ENCODE results near the gene IGDCC3. TPM values are rescaled to one million over a fixed set of nuclear protein-coding genes. Genes with fewer than 3 reads are reported as not detected.

Gene IGDCC3
- total RNA-seq, 1 experiment from 2014 or later = not detected

GRCh38 chr15:65300924-65301441 lies 76.8 kb downstream of the IGDCC3 start:
- Mint-ChIP-seq H3K27me3 (ENCODE audit: unreplicated experiment) (no peaks in the 10 kb centered on the region), H3K4me1 (ENCODE audit: low read depth, unreplicated experiment) (peaks cover 17% of the 10 kb centered on the region), H3K4me3 (ENCODE audit: low read depth, unreplicated experiment) (no peak overlapping the region), H3K27ac (ENCODE audit: unreplicated experiment) (no peak overlapping the region), H3K9me3 (ENCODE audit: low read depth, unreplicated experiment) (no peaks in the 10 kb centered on the region), H3K36me3 (ENCODE audit: insufficient read depth, unreplicated experiment) (peaks cover 40% of the 10 kb centered on the region)
- CTCF ChIA-PET = no interaction called here
- BruUV-seq (replicated peaks) = no TSS peak
- intact Hi-C loops (cut with micrococcal nuclease; ENCODE audit: unreplicated experiment) = no loop called here
- DNase-seq = no peak
- TF ChIP-seq CTCF (IDR thresholded peaks at IDR 0.05; ENCODE audit: unreplicated experiment) = no peak

DNA sequence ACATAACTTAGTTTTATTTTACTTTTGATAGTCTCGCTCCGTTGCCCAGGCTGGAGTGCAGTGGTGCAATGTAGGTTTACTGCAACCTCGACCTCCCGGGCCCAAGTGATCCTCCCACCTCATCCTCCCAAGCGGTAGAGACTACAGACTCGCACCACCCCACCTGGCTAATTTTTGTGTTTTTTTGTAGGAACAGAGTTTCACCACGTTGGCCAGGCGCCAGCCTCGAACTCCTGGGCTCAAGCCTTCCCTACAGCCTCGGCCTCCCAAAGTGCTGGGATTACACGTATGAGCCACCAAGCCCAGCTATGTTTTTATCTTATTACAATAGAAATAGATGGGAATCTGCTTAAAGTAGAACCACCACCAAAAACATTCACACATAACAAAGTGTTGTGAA lies 79.1 kb downstream of the IGDCC3 start:
- CTCF ChIA-PET = interaction anchor here (0.6 to 1.4 kb wide), 3 partner anchors 12 to 265 kb away, joined by 3 to 4 read pairs (median 3); partner anchors contain the start of gene PARP16
- intact Hi-C loops (cut with micrococcal nuclease; ENCODE audit: unreplicated experiment) = loop anchor here (10.0 kb wide), 1 partner anchor 264 kb away; no protein-coding TSS in a partner anchor
- DNase-seq = no peak
- no peaks in the 10 kb centered on the region for H3K9me3 Mint-ChIP-seq (ENCODE audit: low read depth, unreplicated experiment)
- H3K27ac Mint-ChIP-seq (ENCODE audit: unreplicated experiment) = no peak overlapping the region
- no peaks in the 10 kb centered on the region for H3K27me3 Mint-ChIP-seq (ENCODE audit: unreplicated experiment)
- H3K4me3 Mint-ChIP-seq (ENCODE audit: low read depth, unreplicated experiment) = no peak overlapping the region
- peaks cover 11% of the 10 kb centered on the region for H3K4me1 Mint-ChIP-seq (ENCODE audit: low read depth, unreplicated experiment)
- H3K36me3 Mint-ChIP-seq (ENCODE audit: insufficient read depth, unreplicated experiment) = peaks cover 28% of the 10 kb centered on the region
- no peak for TF ChIP-seq CTCF (IDR thresholded peaks at IDR 0.05; ENCODE audit: unreplicated experiment)
- BruUV-seq (replicated peaks) = no TSS peak

DNA sequence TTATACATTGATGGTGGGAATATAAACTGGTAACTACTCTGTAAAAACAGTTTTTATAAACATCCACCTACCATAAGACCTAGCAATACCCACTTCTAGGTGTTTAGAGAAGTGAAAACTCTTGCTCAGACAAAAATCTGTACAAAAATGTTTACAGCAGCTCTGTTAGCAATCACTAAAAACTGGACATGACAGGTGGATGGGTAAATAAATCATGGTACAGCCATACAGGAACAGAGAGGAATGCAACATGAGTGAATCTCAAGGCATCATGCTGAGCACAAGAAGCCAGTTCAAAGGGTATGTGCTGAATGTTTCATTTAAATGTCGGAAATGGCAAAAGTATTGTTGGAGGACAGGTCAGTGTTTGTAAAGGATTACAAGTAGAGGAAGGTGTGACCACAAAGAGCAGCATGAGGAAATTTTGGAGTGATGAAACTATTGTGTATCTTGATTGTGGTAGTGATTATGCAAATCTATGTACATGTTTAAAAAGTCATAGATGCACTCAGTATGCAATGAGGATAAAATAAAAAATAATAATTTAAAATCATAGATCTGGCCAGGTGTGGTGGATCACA lies 84.8 kb downstream of the IGDCC3 start:
- Mint-ChIP-seq H3K36me3 (ENCODE audit: insufficient read depth, unreplicated experiment) (peaks cover 21% of the 10 kb centered on the region), H3K4me1 (ENCODE audit: low read depth, unreplicated experiment) (peaks cover 7% of the 10 kb centered on the region), H3K27me3 (ENCODE audit: unreplicated experiment) (no peaks in the 10 kb centered on the region), H3K4me3 (ENCODE audit: low read depth, unreplicated experiment) (no peak overlapping the region), H3K27ac (ENCODE audit: unreplicated experiment) (no peak overlapping the region), H3K9me3 (ENCODE audit: low read depth, unreplicated experiment) (no peaks in the 10 kb centered on the region)
- BruUV-seq (replicated peaks) = no TSS peak
- no peak for DNase-seq
- CTCF ChIA-PET = interaction anchor here (0.6 kb wide), 1 partner anchor 1032 kb away, joined by 3 read pairs; no protein-coding TSS in a partner anchor
- intact Hi-C loops (cut with micrococcal nuclease; ENCODE audit: unreplicated experiment) = loop anchor here (10.0 kb wide), 1 partner anchor 258 kb away; no protein-coding TSS in a partner anchor
- TF ChIP-seq CTCF (IDR thresholded peaks at IDR 0.05; ENCODE audit: unreplicated experiment) = no peak

- no peaks in the 10 kb centered on the region for H3K9me3 Mint-ChIP-seq (ENCODE audit: low read depth, unreplicated experiment)
- no peak overlapping the region for H3K4me3 Mint-ChIP-seq (ENCODE audit: low read depth, unreplicated experiment)
- intact Hi-C loops (cut with micrococcal nuclease; ENCODE audit: unreplicated experiment) = loop anchor here (10.0 kb wide), 1 partner anchor 255 kb away; no protein-coding TSS in a partner anchor
- H3K36me3 Mint-ChIP-seq (ENCODE audit: insufficient read depth, unreplicated experiment) = peaks cover 18% of the 10 kb centered on the region
- CTCF ChIA-PET = no interaction called here
- no peak overlapping the region for H3K27ac Mint-ChIP-seq (ENCODE audit: unreplicated experiment)
- no peak for TF ChIP-seq CTCF (IDR thresholded peaks at IDR 0.05; ENCODE audit: unreplicated experiment)
- peaks cover 6% of the 10 kb centered on the region for H3K4me1 Mint-ChIP-seq (ENCODE audit: low read depth, unreplicated experiment)
- no peaks in the 10 kb centered on the region for H3K27me3 Mint-ChIP-seq (ENCODE audit: unreplicated experiment)
- no peak for DNase-seq
- no TSS peak for BruUV-seq (replicated peaks)
These were observed 87.6 kb downstream of the IGDCC3 start for GRCh38 chr15:65290228-65290627.

Measured in Calu3 (cell line).